HG02938 (cell line): Measurements from ENCODE around the gene DEFB131A.
"Not testable (repeated sequence)": the region's sequence is repeated elsewhere in the genome, so short reads cannot be mapped to it uniquely, and the experiment has no call there.

Experiments used
- ATAC-seq: cut with Tn5 transposase; IDR thresholded peaks from one replicate; pipeline ENCODE4 v1.9.1; 2021; ENCODE audit warnings: mild to moderate bottlenecking, moderate library complexity; ENCODE audit not compliant: unreplicated experiment

DEFB131A gene

DNA sequence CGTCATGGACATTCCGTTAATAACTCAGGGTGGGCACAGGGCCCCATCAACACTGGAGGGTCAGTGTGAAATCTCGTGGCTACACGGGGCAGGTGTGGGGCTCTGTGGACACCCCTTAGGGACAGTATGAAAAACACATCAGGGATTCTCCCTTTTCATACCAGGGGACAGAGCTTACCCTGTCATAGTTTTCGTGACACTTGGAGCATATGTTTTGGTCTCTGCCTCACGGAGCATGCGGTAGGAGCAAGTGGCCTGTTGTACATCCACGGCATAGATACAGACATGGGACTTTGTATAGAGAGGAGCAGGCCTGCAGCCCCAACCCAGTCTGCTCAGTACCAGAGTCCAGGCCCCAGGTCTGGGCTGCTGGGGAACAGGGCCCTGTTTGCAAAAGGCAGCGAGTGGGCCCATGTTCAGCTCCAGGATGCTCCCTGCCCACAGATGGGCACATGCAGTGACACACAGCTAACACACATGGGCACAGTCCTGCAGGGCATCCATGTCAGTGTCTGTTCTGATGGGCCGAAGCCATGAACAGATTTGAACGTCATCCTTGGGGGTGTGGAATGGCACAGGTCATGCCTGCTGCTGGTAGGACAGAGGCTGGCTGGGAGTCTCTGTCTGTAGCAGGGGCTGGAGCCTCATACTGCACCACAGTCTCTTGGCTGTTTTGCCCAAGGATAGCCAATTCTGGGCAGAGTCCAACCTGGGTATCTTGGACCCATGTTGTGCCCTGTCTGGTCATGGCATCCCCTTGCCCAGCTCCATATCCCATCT is 50.2 kb downstream of the DEFB131A start:
- ATAC-seq: not testable (repeated sequence)

DNA sequence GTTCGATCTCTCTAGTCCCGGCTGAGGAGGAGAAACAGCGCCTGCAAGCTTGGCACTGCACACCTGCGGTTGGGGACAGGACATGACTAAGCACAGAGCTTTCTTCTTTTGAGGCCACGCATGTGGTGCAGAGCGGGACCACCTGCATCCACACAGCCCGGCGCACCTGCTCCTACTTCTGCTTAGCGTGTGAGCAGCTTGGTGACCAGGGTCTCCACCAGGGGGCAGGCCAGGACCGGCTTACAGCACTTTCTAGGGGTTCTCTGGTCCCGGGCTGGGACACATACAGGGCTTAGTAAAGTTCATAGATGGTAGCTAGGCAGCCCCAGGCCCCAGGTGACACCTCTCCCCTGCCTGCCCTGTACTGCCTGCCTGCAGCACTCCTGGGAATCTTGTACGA is 51.2 kb downstream of the DEFB131A start:
- not testable (repeated sequence) for ATAC-seq

DNA sequence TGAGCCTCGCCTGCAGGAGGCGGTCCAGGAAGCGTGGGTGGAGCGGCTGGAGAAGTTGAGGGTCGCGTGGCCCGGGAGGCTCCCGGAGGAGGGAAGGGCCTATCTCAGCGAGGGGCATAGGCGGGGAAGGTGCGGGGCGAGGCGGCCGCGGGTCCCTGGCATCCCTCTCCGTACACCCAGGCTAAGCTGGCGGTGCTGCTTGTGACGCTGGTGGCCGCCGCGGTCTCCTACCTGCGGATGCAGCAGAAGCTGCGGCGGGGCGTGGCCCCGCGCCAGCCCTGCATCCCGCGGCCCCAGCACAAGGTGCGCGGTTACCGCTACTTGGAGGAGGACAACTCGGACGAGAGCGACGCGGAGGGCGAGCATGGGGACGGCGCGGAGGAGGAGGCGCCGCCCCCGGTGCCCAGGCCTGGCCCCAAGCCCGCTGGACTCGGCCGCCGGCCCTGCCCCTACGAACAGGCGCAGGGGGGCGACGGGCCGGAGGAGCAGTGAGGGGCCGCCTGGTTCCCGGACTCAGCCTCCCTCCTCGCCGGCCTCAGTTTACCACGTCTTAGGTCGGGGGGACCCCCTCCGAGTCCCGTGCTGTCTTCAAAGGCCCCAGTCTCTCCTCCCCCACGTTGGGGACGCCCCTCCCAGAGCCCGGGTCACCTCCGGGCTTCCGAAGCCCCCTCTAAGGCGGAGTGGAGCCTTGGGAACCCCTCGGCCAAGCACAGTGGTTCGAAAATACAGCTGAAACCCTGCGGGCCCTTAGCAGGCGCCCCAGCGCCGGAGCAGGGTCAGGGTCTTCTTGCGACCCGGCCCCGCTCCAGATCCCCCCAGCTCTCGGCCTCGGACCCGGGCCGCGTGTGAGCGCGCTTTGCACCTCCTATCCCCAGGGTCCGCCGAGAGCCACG is 53.6 kb downstream of the DEFB131A start:
- not testable (repeated sequence) for ATAC-seq

DNA sequence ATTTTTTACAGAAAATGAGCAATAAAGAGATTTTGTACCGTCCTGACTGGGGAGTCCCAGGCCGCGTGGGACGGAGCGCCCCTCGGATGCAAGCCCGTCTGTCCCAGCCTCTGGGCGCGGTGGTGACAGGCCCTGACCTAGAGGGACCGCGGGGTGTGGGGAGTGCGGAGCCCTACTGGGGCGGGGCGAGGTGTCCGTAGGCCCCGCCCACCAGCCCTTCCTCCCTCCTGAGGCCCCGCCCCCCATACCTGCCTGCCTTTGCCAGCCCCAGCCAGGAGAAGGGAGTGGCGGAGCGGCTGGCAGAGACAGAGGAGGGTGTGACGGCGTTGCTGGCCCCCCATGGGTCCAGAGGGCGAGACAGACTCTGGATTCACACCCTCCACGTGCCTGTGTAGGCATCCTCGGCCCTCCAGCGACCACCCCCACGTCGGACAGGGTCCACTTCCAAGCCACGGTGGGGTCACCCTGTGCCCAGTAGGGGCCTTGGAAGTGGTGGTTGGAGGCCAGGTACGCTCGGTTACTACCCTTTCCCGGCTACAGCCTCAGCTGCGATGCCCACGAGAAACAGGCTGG is 54.3 kb downstream of the DEFB131A start:
- not testable (repeated sequence) for ATAC-seq

DNA sequence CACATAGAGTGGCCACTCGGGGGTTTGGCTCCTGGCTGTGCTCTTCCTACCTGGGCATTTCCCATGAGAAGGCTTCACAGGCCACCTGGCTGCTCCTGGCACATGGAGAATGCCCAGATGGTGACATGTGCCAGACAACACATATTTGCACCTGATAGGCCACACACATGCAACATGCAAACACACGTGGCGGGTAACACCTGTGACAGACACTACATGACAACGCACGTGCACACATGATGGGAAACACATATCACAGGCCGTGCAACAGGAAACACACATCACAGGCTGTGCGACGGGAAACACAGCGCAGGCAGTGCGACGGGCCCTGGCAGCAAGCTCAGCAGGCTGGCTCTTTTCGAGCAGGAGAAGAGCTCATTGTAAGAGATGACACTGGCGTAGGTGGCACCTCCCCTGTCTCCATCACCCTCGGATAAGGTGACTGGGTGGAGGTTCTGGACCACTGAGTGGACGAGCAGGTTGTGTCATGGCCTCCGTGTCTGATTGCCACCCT is 55.8 kb downstream of the DEFB131A start:
- ATAC-seq: not testable (repeated sequence)
